ENCODE data around the gene PARP2.

DNA sequence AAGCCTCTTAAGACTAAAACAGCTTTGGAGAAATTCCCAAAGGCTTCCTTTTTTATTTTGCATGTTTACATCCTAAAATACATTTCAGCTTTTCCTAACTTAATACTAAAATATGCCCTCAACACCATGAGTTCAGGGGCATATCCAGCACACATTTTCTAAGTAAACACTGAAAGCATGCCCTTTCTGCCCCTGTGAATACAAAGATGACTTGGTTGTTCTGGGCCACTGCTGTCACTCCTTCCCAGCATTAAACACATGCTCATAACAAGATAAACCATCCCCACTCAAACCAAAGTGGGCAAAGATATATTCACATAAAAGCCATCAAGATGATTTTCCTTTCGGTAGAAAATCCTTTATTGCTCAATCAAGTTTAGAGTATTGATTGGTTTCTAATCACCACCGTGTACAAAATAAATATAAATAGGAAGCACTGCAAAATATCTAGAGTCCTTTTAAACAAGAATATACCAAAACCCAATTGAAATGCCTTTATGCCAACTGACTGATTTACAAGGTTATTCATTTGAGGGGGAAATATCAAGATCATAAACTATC, 12.3 kb upstream of the PARP2 start:
- no peak for TF ChIP-seq POLR2A (IDR thresholded peaks at IDR 0.05; ENCODE audit: low read depth, low read length)
- TF ChIP-seq POLR2AphosphoS5 (IDR thresholded peaks at IDR 0.05; ENCODE audit: low read depth, low read length), result no peak
